HG03460 (cell line): ENCODE measurements around the gene LMNB1.
"Not testable (repeated sequence)": the region's sequence is repeated elsewhere in the genome, so short reads cannot be mapped to it uniquely, and the experiment has no call there.

Source experiments
- ATAC-seq: cut with Tn5 transposase; IDR thresholded peaks from one replicate; pipeline ENCODE4 v1.9.1; 2021; ENCODE audit not compliant: unreplicated experiment

Gene LMNB1

DNA sequence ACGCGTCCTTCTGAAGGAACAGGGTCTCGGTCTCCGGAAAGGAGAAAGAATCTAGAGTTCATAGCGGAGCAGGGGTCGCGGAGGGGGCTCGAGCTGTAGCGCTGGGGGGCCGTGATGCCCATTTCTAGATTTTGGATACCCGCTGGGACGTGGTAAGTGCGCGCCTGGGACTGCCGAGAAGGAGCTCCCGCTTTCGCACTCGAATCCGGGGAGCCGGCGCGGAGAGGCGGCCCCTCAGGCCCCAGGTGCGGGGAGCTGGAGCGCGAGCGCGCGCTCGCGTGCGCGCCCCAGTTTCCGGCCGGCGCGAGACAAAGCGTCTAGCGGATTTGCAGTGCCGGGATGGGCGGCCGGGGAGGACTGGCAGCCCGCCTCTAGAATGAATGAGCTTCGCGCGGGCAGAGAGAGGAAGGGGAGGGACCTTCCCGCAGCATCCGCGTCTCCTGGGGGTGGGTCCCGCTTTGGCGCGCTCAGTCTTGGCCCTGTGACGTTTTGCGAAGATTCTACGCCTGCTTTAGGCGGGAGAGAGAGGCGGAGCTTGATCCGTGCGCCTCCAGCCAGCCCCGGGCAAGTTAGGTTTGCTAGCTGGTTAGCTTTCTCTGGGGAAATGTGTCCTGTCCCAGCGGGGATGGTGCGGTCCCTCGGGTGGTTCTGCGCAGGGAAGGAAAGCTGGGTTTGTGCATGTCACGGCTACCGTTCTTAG lies 1.2 kb downstream of the LMNB1 start:
- ATAC-seq: peak; percentile 68

DNA sequence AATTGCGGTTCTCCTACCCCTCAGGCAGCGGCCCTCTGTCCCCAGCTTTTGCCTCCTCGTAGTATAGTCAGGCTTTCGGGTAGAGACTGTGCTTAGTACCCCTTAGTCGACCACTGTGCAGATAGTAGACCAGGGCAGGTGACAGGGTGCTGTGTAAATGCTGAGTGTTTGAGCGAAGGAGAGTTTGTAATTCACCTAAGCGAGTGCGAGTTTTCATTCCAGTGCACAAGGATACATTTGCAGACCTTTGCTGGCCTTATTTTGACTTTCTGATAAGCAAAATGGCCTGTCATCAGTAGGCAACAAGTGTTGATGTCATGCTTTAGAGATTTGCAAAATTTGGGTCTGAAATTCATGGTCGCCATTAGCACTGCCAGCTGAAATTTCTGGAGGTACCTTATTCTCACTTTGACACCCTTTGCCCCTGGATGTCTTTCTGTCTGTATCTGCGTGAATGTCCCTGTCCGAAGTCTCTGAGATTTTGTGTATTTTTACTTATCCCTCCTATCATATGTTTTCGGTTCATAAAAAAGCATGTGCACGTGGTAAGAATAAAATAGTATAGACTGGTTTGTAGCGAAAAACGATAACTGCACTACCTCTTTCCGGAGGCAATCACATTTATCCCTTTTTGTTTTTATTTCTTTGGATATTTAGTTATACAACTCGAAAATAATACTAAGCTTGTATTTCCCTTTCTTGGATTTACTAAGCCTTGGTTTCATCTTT lies 1.9 kb downstream of the LMNB1 start:
- no peak for ATAC-seq

DNA sequence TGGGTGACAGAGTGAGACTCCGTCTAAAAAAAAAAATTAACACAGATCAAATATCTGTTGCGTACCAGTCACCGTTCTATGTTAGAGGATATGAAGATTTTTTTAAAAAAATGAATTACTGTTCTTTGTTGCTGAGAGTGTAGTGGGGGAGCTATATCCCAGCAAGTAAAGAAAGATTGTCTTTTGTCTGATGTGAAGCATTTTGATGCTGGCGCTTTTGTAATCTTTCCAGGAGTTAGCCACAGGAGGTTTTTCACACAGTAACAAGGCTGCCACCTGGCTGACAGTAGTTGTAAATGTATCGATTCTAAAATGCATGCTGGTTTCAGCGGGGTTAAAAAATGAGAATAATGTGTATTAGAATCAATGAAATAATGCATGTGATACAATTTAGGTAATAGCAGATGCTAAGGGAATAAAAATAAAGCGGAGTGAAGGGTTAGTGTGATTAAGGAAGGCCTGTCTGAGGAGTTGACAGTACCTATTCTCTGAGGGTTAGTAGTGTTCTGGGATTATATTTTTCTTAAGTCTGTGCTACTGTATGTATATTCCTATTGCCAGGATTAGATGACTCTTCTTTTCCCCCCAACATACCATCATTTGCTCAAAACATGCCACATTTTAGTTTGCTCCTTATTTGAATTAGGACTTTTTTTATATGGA lies 3.4 kb downstream of the LMNB1 start:
- ATAC-seq: no peak

DNA sequence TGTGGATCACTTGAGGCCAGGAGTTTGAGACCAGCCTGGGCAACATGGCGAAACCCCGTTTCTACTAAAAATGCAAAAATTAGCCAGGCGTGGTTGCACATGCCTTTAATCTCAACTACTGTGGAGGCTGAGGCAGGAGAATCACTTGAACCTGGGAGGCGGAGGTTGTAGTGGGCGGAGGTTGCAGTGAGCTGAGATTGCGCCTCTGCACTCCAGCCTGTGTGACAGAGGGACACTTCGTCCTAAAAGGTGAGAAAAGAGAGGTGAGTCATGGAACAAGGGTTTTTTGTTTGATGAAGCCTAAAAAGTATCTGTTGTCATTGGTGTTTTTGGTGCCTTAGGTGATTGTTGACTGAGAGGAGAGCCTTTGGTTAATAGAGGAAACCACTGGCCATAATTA lies 11.5 kb downstream of the LMNB1 start:
- not testable (repeated sequence) for ATAC-seq

DNA sequence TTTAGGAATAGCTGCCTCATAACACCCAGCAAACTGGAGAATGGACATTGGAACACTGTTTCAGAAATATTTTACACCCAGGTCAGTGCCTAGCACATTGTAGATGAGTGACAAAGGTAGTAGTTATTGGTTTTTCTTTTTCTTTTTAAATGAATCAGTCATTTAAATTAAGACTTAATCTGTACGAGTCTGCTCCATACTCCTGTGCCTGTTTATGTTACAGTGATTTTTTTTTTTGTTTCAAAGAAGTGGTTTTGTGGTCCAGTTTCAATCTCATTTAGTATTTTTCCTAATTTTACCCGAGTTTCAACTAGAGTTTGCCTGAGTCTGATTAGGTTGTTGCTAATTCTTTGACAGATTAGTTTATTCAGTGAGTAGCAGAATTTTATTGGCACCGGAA lies 16.2 kb downstream of the LMNB1 start:
- ATAC-seq: no peak

DNA sequence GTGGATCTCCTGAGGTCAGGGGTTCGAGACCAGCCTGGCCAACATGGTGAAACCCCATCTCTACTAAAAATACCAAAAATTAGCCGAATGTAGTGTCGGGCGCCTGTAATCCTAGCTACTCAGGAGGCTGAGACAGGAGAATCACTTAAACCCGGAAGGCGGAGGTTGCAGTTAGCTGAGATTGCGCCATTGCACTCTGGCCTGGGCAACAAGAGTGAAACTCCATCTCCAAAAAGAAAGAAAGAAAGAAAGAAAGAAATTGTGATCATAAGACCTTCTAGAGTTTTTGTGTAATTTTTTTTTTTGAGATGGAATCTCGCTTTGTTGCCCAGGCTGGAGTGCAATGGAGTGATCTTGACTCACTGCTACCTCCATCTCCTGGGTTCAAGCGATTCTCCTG lies 16.7 kb downstream of the LMNB1 start:
- ATAC-seq: not testable (repeated sequence)

DNA sequence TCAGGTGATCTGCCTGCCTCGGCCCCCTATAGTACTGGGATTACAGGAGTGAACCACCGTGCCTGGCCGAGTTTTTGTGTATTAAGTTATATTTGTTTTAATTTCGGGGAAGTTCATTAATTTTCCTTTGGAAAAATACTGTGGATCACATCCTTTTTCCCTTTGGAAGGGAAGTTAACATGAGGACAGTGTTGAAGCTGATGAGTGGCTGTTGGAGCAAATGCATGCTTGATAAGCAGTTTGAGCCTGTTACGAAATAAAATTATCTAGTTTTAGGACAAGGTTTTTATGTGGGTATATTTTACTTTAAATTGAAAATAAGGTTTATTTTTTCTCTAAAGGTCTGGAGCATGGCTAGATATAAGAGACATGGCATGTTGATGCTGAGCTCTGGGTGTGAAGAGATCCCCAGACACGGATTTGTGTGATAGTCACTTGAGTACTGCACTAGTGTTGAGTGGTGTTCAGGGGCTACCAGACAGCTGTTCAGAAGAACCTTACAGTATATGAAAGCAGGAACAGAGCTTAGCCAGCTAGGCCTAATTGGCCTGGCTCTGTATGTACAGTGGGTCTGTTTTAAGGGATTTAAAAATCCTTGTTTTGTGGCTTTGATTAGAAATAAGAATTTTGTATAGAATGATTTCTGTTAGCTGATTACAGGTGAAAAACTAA lies 17.4 kb downstream of the LMNB1 start:
- no peak for ATAC-seq

DNA sequence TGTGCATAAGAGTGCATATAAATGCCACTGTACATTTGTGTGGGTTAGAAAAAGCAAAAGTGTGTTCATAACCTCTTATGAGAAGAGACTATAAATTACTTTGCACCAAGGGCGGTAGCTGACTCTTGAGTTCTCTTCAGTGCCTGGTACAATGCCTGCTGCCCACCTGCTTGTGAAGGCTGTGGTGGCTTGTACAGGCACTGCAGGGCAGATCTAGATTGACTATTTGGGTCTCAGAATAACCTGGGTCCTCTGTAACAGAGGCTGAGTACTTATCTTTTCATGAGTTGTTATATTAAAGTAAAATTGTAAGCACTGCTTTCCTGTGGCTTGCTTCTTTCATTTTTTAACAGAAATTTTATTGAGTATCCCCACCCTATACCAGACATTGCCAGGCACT lies 22.8 kb downstream of the LMNB1 start:
- no peak for ATAC-seq

DNA sequence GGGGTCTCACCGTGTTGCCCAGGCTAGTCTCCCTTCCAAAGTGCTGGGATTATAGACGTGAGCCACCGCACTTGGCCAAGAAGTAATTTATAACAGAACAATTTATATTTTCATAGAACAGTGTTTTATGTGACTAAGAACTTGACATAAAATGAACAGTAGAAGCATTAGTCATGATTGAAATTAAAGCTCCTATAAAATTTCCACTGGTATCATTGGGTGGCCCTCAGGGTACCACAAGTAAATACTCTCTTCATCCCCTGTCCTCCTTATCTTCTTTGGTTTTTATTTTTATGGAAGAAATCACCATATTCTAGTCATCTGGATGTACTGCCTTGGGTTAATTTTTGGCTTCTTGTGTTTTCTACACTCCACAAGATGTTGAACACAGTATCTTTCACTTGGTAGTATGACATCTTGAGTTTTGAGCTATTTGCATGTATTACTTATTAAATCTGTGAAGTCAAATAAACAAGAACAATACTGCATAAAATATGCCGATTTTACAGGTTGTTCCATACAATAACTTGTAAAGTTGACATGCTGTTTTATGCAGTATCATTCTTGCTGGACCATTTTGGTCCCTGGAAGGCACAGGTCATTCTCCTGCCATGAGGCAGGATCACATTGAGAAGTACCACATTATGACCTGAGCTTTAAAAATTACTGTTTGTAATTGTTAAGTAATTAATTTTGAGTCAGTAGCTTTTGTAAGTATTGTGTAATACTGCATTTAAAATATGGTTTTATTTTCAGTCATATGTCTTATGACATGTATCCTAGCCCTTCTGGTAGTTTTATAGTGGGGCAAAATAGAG lies 24.4 kb downstream of the LMNB1 start:
- ATAC-seq: no peak

DNA sequence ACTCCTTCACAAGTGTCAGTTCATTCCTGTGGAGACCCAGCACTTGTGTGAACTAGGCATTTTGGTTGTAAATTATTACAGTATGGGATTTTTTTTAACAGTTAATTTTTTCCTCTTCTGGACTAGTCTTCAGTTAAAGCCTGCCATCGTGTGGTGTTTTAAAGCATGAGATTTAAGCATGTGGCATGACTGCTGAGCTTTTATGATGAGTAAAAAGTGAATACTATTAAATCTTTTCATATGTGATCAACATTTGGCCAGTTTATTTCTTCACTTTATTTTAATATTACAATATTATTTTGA lies 25.0 kb downstream of the LMNB1 start:
- no peak for ATAC-seq

DNA sequence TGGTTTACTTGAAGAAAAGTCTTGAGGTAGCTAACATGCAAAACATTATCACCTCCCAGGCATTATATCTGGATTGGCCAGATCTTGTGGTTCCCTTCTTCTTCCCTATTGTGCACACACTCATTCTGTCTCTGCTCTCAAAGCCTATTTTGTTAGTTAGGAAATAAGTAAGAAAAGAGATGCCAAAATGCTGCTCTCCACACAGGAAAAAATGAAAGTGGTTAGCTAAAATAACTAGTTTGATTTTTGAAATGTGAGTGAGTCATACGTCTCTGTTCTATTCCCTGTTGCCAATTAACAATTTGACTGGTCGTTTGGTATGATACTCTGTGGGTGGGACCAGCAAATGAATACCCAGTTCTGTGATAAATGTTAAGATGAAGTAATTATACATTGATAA lies 28.1 kb downstream of the LMNB1 start:
- no peak for ATAC-seq

DNA sequence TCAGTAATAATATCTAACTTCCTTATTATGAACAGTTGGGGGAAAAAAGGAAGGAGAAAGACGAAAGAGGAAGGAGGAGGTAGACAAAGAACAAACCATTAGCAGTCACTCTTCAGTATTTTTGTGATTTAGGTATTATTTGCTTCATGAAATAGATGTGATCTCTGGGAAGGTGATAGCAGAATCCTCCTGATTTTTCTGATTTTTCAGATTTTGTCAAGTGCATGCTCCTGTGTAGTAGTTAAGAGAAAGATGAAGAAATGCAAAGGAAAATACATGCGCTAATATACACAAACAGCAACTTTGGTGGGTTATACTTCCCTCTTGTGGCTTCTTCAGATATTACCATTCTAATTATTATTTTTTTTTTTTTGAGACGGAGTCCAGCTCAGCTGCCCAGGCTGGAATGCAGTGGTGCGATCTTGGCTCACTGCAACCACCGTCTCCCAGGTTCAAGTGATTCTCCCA lies 31.6 kb downstream of the LMNB1 start:
- no peak for ATAC-seq

DNA sequence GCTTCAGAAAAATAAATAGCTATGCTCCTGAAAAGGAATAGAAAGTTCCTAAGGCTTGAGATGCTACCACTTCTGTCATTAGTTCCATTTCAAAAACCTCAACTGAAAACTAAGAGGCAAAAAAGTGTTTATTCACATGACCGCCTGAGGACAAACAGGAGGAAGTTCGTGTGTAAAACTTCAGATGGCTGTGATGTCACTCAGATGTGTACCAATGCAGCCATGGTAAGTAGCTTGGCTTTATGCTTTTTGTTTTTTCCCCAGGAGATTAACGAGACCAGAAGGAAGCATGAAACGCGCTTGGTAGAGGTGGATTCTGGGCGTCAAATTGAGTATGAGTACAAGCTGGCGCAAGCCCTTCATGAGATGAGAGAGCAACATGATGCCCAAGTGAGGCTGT lies 33.0 kb downstream of the LMNB1 start:
- no peak for ATAC-seq

DNA sequence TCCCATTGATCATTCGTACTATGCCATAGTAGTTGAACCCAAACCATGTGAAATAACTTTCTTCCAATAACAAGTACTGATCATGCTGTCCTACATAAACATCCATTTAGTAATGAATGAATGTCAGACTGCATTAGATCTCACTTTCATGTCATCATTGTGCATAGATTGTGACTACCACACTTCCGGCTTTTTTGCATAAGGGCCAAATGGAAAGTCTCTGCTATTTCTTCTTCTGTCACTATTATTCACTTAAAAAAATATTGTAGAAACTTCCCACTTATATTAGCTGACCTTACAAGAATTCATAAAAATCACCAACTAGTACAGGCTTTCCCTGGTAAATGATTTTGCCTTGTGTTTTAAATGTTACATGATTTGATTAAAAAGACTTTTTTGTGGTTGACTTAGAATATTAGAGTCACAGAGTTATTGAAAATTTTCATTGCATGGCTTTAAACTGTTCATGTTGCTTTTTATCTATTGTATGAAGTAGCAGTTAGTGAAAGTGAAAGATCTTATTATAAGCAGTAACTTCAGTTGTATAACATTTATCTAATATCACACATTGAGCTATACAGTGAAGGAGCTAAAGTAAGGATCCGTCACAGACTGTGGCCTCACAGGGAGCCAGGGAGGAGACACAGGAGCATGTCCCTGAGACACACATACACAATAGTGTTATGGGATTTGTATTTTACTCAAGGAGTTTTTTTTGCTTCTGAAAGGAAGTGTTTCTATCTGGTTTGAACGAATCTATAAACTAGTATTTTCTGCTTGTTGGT lies 33.9 kb downstream of the LMNB1 start:
- no peak for ATAC-seq

DNA sequence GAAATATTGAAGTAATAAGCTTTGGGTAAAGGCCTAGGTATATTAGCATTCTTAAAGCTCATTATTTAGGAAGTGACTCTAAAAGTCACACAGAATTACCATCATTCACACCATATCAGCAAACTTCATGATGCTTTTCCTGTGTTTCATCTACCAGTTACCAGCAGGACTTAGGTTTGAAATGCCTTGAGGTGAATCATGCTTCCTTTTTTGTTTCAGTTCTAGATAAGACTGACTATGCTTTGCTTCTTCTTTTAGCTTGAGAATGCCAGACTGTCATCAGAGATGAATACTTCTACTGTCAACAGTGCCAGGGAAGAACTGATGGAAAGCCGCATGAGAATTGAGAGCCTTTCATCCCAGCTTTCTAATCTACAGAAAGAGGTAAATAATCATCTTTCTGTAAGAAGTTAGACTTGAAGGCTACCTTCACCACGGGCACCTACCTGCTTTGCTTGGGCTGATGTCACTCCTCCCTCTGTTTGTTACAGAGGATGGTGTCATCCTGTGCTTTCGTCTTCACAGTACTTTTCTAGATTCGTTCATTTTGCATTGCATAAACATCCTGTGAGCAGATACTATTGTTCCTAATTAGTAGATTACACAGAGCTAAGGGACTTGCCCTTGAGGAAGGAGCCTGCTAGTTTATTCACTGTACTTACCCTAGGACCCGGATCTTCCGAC lies 34.7 kb downstream of the LMNB1 start:
- peak; percentile 44 for ATAC-seq

DNA sequence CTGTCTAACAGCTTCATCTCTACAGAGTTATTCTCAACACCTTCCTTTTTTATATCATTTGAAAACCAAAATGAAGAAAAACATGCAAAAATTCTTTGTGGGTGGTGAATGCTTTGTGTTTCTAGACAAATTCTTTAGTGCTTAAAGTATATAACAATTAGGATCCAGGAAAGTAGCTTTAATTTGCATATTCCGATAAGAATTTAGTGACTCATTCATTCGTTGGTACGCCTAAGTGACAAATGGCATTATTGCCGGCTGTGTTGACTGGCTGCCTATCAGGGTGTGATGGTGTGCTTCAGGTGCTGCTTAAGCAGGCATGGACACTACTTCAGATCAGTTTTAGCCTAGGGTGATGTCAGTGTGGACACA lies 35.2 kb downstream of the LMNB1 start:
- no peak for ATAC-seq

DNA sequence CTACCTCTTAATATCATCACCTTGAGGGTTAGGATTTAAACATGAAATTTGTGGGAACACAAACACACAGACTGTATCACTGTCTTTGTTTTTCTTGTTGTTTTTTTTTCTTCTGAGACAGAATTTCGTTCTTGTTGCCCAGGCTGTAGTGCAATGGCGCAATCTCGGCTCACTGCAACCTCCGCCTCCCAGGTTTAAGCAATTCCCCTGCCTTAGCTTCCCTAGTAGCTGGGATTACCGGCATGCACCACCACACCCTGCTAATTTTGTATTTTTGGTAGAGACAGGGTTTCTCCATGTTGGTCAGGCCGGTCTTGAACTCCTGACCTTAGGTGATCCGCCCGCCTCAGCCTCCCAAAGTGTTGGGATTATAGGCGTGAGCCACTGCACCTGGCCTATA lies 36.9 kb downstream of the LMNB1 start:
- ATAC-seq: not testable (repeated sequence)

DNA sequence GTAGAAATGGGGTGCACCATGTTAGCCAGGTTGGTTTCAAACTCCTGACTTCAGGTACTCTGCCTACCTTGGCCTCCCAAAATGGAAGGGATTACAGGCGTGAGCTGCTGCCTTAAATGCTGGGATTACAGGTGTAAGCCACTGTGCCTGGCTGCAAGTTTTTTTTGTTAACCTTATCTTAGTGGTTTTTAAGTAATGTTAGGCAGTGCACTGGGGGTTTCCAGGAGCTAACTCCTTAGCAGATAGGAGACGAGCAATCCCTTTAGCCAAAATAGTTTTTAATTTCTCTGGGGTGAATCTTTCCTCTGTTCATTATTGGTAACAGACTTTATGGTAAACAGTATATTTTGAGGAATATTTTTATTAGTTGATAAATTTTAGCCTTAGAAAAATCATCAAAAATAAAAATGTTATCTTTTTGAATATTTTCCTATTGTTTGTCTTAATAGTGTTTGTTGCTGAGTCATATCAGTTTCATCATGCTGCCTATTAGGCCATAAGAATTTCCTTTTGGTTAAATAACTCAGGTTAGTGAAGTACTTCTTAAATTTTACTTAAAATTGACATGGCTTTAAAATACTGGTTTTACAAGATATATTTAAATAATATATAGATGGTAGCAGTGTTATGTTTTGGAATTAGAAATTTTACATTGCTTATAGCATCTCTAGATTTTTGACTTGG lies 37.9 kb downstream of the LMNB1 start:
- ATAC-seq: no peak

DNA sequence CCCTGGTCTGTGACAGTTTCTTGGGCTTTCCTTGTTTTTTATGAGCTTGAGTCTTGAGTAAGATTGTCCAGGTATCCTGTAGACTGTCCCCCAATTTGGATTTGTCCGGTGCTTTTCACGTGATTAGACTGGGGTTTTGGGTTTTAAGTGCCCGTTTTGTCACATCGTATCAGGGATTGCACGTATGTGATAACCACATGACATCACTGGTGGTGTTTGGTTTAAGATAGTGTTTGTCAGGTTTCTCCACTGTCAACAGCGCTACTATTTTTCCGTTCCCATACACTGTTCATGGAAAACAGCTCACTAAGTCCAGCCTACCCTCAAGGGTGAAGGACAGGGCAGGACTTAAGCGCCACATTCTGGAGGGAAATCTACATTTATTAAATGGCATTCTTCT lies 39.7 kb downstream of the LMNB1 start:
- ATAC-seq: no peak
